PFSK-1 (cell line): ENCODE measurements around the gene ENPP5.

Experiments used
- FOXP2 ChIP-seq: optimal IDR thresholded peaks from 2 replicates; pipeline ENCODE3; 2011; ENCODE audit warnings: borderline replicate concordance, control low read depth, inconsistent platforms; ENCODE audit not compliant: insufficient read depth; ENCODE audit errors: extremely low read length, extremely low read depth
- POLR2AphosphoS5 ChIP-seq: IDR thresholded peaks from 2 replicates; pipeline ENCODE4 v1.6.1; 2012; ENCODE audit warnings: low read depth, mild to moderate bottlenecking, control low read depth, low read length, moderate library complexity
- SIN3A ChIP-seq: IDR thresholded peaks from 2 replicates; pipeline ENCODE4 v1.6.1; 2012; ENCODE audit warnings: mild to moderate bottlenecking, low read length, moderate library complexity, borderline replicate concordance; ENCODE audit not compliant: insufficient read depth
- TAF1 ChIP-seq: IDR thresholded peaks from 2 replicates; pipeline ENCODE4 v1.6.1; 2012; ENCODE audit warnings: low read length, control low read depth, borderline replicate concordance; ENCODE audit not compliant: insufficient read depth
- TF ChIP-seq, protein P1 (sequence below), 2 experiments: IDR thresholded peaks; 2 replicates each; pipeline versions ENCODE4 v1.6.1 to v1.8.0; 2011 to 2012; ENCODE audit warnings: low read depth in 2 of 2, low read length in 2 of 2, control low read depth in 1 of 2, inconsistent platforms in 1 of 2, mild to moderate bottlenecking in 1 of 2, moderate library complexity in 1 of 2; ENCODE audit not compliant: insufficient read depth in 1 of 2

The ENPP5 gene

DNA sequence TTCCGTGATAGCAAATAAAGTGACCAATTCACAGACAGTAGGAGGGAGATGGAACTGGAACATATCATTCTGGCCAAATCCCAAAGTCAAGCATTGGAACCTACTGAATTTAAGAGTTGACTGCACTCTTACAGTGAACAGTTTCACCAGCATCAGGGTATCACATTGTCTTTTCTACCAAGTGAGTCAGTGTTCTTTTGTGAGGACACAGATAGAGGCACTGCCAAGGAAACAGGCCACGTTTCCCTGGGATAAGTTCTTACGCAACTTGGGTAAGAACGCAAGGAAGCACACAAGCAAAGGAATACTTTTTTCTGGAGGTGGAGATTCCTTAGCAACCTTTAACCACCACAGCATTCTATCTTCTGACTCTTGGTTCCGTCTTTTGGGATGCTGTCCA, 28.6 kb upstream of the ENPP5 start:
- TF ChIP-seq TAF1 (no peak), FOXP2 (no peak), SIN3A (no peak), POLR2AphosphoS5 (no peak)
- TF ChIP-seq, protein P1, sequence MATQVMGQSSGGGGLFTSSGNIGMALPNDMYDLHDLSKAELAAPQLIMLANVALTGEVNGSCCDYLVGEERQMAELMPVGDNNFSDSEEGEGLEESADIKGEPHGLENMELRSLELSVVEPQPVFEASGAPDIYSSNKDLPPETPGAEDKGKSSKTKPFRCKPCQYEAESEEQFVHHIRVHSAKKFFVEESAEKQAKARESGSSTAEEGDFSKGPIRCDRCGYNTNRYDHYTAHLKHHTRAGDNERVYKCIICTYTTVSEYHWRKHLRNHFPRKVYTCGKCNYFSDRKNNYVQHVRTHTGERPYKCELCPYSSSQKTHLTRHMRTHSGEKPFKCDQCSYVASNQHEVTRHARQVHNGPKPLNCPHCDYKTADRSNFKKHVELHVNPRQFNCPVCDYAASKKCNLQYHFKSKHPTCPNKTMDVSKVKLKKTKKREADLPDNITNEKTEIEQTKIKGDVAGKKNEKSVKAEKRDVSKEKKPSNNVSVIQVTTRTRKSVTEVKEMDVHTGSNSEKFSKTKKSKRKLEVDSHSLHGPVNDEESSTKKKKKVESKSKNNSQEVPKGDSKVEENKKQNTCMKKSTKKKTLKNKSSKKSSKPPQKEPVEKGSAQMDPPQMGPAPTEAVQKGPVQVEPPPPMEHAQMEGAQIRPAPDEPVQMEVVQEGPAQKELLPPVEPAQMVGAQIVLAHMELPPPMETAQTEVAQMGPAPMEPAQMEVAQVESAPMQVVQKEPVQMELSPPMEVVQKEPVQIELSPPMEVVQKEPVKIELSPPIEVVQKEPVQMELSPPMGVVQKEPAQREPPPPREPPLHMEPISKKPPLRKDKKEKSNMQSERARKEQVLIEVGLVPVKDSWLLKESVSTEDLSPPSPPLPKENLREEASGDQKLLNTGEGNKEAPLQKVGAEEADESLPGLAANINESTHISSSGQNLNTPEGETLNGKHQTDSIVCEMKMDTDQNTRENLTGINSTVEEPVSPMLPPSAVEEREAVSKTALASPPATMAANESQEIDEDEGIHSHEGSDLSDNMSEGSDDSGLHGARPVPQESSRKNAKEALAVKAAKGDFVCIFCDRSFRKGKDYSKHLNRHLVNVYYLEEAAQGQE (IDR thresholded peaks at IDR 0.05; ENCODE audit: insufficient read depth in 1 of 2, low read depth in 2 of 2, low read length in 2 of 2) = no peak

DNA sequence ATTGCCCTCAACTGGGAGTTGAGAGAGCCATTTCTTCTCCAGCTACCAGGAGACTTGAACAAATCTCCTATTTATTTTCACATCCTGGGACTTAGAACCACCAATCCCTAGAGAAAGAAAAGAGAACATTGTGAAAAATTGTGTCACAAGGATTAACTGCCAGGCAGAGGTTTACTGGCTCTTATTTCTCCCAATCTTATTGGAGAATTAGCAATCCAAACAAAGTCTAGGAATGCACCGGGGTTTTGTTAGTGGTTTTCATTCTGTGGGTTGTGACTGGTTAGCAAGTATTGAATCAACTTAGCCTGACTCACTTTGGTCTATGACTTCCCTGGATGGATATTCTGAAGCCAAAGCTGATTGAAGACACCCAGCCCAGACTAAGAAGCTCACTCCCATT, 21.2 kb upstream of the ENPP5 start:
- TF ChIP-seq, protein P1 (IDR thresholded peaks at IDR 0.05; ENCODE audit: insufficient read depth in 1 of 2, low read depth in 2 of 2, low read length in 2 of 2) = no peak
- TF ChIP-seq FOXP2 = no peak
- TF ChIP-seq TAF1 = no peak
- no peak for TF ChIP-seq POLR2AphosphoS5
- TF ChIP-seq SIN3A = no peak

DNA sequence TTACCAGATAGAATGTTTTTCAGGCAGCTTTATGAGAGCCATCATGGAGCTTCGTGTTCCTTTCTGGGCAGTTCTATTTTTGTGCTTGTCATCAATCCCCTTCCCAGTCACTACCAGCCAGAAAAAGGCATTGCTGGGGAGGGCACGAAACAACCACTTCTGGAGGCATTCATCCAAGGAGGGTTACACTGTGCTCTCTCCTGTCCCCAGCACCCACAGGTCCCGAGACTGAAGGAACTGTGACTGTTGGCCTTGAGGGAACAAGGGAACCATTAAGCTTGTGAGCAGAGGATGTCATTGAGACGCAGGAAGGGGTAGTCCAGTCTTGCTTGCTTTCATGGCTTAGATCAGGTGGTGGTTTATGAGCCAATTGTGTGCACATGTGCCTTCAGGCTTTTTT, 20.1 kb upstream of the ENPP5 start:
- no peak for TF ChIP-seq TAF1
- TF ChIP-seq, protein P1 (IDR thresholded peaks at IDR 0.05; ENCODE audit: insufficient read depth in 1 of 2, low read depth in 2 of 2, low read length in 2 of 2) = no peak
- no peak for TF ChIP-seq FOXP2
- no peak for TF ChIP-seq SIN3A
- TF ChIP-seq POLR2AphosphoS5 = no peak

DNA sequence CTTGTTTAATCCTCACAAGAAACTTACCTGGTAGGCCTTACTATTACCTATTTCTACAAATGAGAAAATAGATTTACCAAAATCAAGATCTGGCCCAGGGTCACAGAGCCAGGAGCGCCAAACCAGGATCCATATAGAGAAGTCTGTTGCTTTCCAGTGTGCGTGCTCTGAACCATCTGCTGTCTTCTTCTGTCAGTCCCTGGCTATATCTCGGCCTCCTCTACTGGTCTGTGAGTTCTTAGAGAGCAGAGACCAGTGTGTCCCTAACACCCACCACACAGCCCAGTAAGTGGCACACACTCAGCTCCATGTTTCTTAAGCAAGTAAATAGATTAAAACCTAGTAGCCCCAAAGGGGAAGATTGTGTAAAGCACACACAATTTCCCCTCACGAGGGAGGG, 18.9 kb upstream of the ENPP5 start:
- TF ChIP-seq TAF1 (no peak), POLR2AphosphoS5 (no peak), FOXP2 (no peak), SIN3A (no peak)
- TF ChIP-seq, protein P1 (IDR thresholded peaks at IDR 0.05; ENCODE audit: insufficient read depth in 1 of 2, low read depth in 2 of 2, low read length in 2 of 2) = no peak

DNA sequence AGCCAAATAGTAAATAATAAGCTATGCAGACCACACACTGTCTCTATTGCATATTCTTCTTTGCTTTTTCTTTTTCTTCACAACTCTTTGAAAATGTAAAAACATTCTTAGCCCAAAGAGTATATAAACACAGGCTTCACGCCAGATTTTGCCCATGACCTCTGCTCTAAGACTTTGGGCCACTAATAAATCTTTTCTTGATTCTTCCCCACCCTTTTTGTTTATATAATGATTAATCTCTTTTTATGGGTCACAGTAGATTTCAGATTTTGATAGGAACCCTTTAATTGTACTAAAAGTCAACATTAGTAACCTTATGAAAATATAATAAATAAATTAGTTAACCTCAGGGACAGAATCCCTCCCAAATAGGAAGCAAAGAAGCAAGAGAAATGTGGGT, 15.8 kb upstream of the ENPP5 start:
- TF ChIP-seq FOXP2 = no peak
- TF ChIP-seq, protein P1 (IDR thresholded peaks at IDR 0.05; ENCODE audit: insufficient read depth in 1 of 2, low read depth in 2 of 2, low read length in 2 of 2) = no peak
- TF ChIP-seq SIN3A = no peak
- TF ChIP-seq TAF1 = no peak
- TF ChIP-seq POLR2AphosphoS5 = no peak
